TTC549 (cell line): ENCODE measurements around the gene AUP1.
A peak's percentile ranks its signal among the peaks of the same experiment; 100 is the strongest.

Experiments
- FAIRE-seq: peaks from 2 replicates; lab custom pipeline; 2012; peaks lifted over from hg19 to GRCh38; lab: Jason Lieb, UNC

Gene AUP1

GRCh38 chr2:74512744-74513604 lies 16.5 kb downstream of the AUP1 start:
- no peak for FAIRE-seq

- FAIRE-seq: no peak
These were observed 18.2 kb downstream of the AUP1 start for GRCh38 chr2:74511104-74511989.

GRCh38 chr2:74510272-74510671 lies 19.2 kb downstream of the AUP1 start:
- FAIRE-seq: no peak

GRCh38 chr2:74507926-74508520 lies 21.5 kb downstream of the AUP1 start:
- FAIRE-seq: no peak

GRCh38 chr2:74507145-74507925 lies 22.2 kb downstream of the AUP1 start, which contains the start of gene PCGF1:
Gene PCGF1 (minus strand): TSS chr2:74507695. CDS start chr2:74507668, 27 bp downstream.
- FAIRE-seq: peak; percentile 58

- FAIRE-seq: no peak
These were observed 23.9 kb downstream of the AUP1 start for GRCh38 chr2:74505448-74506246.

GRCh38 chr2:74504591-74504990 lies 24.9 kb downstream of the AUP1 start:
- FAIRE-seq: no peak

- no peak for FAIRE-seq
These were observed 25.7 kb downstream of the AUP1 start for GRCh38 chr2:74503506-74504475.

GRCh38 chr2:74502720-74503505 lies 26.6 kb downstream of the AUP1 start:
- FAIRE-seq: no peak

GRCh38 chr2:74502147-74502719 lies 27.3 kb downstream of the AUP1 start:
- FAIRE-seq: no peak

- FAIRE-seq: no peak
These were observed 28.0 kb downstream of the AUP1 start for GRCh38 chr2:74501335-74502071.

GRCh38 chr2:74500578-74500946 lies 28.9 kb downstream of the AUP1 start:
- no peak for FAIRE-seq

- no peak for FAIRE-seq
These were observed 29.4 kb downstream of the AUP1 start for GRCh38 chr2:74499940-74500577.

GRCh38 chr2:74499267-74499939 lies 30.1 kb downstream of the AUP1 start, which contains the start of gene LBX2:
Gene LBX2 (minus strand): TSS chr2:74499603. CDS start chr2:74499537, 66 bp downstream.
- no peak for FAIRE-seq

GRCh38 chr2:74498500-74499266 lies 30.8 kb downstream of the AUP1 start:
- no peak for FAIRE-seq
